GM23248 (cell line): ENCODE measurements around the gene ARMC8. TPM values are rescaled to one million over a fixed set of nuclear protein-coding genes. Genes with fewer than 3 reads are reported as not detected.

ENCODE experiments used
- DNase-seq: peaks from one replicate; pipeline ENCODE4 v3.0.0-alpha.2; 2015
- H2AFZ ChIP-seq: fragments of 200-600 bp; sonication (generic); 2 replicates; pipeline ENCODE4 v1.6.1; 2016; ENCODE audit warnings: antibody characterized with exemption
- H3F3A ChIP-seq: fragments of 200-600 bp; sonication (generic); 2 replicates; pipeline ENCODE4 v1.6.1; 2016; ENCODE audit warnings: mild to moderate bottlenecking, antibody characterized with exemption, mixed run types; ENCODE audit not compliant: insufficient read depth
- H3K27ac ChIP-seq: fragments of 200-600 bp; sonication (generic); 2 replicates; pipeline ENCODE4 v1.5.1; 2016; ENCODE audit warnings: mild to moderate bottlenecking
- H3K27me3 ChIP-seq: fragments of 200-600 bp; sonication (generic); replicated peaks from 2 replicates; pipeline ENCODE4 v1.6.1; 2016; ENCODE audit warnings: mild to moderate bottlenecking; ENCODE audit not compliant: insufficient read depth
- H3K36me3 ChIP-seq: fragments of 200-600 bp; sonication (generic); 2 replicates; pipeline ENCODE4 v1.6.1; 2016; ENCODE audit warnings: low read depth, mild to moderate bottlenecking
- H3K4me1 ChIP-seq: fragments of 200-600 bp; sonication (generic); 2 replicates; pipeline ENCODE4 v1.6.1; 2016; ENCODE audit warnings: mild to moderate bottlenecking; ENCODE audit not compliant: insufficient read depth
- H3K4me2 ChIP-seq: fragments of 200-600 bp; sonication (generic); one replicate; pipeline ENCODE4 v1.6.1; 2016; ENCODE audit warnings: mild to moderate bottlenecking; ENCODE audit not compliant: unreplicated experiment
- H3K4me3 ChIP-seq: fragments of 200-600 bp; sonication (generic); 2 replicates; pipeline ENCODE4 v1.5.1; 2016; ENCODE audit warnings: mild to moderate bottlenecking
- H3K79me2 ChIP-seq: fragments of 200-600 bp; sonication (generic); 2 replicates; pipeline ENCODE4 v1.6.1; 2016; ENCODE audit warnings: mild to moderate bottlenecking; ENCODE audit not compliant: insufficient read depth
- H3K9ac ChIP-seq: fragments of 200-600 bp; sonication (generic); 2 replicates; pipeline ENCODE4 v1.6.1; 2016; ENCODE audit warnings: mild to moderate bottlenecking
- H3K9me2 ChIP-seq: fragments of 200-600 bp; sonication (generic); 2 replicates; pipeline ENCODE4 v1.6.1; 2016; ENCODE audit warnings: mixed run types, mild to moderate bottlenecking, moderate library complexity; ENCODE audit not compliant: insufficient read depth
- H3K9me3 ChIP-seq: fragments of 200-600 bp; sonication (generic); one replicate; pipeline ENCODE4 v1.6.1; 2017; ENCODE audit warnings: low read depth
- H4K20me1 ChIP-seq: fragments of 200-600 bp; sonication (generic); 2 replicates; pipeline ENCODE4 v1.6.0; 2016; ENCODE audit not compliant: insufficient read depth
- EZH2 ChIP-seq: fragments of 200-600 bp; sonication (generic); IDR thresholded peaks from 2 replicates; pipeline ENCODE4 v1.6.1; 2018; ENCODE audit warnings: antibody characterized with exemption, mild to moderate bottlenecking; ENCODE audit not compliant: insufficient read depth, poor library complexity, severe bottlenecking
- EZH2phosphoT487 ChIP-seq: fragments of 200-600 bp; sonication (generic); IDR thresholded peaks from 2 replicates; pipeline ENCODE4 v1.6.1; 2018; ENCODE audit warnings: antibody characterized with exemption, moderate library complexity, mild to moderate bottlenecking, low read depth; ENCODE audit not compliant: insufficient read depth
- WGBS, 2 experiments: methylation state at CpG; one replicate each; pipeline ENCODE4 v1.1.6; 2015 to 2017; ENCODE audit warnings: low lambda C conversion rate in 2 of 2, low coverage in 1 of 2; ENCODE audit errors: missing lambda C conversion rate in 2 of 2; 5-methylcytosine and 5-hydroxymethylcytosine counted together
- in situ Hi-C: fragments of 300-500 bp; cut with MboI; formaldehyde crosslinking; loops from 2 replicates; pipeline ENCODE4 v1.15.0; 2020
- polyA plus RNA-seq: library from polyadenylated mRNA; unstranded; fragments of >200 nt; fragmentation: Nextera tagmentation; extraction: Ambion mirVana; gene quantifications from 2 replicates; pipeline ENCODE4 v1.2.1, GENCODE V29; 2016
- total RNA-seq: library from RNA; depleted of rRNA; stranded (reverse); fragments of >200 nt; shearing (Covaris generic); gene quantifications from 2 replicates; pipeline ENCODE4 v1.2.3, GENCODE V29; 2014; rRNA removed

The ARMC8 gene
- total and polyA plus RNA-seq, 2 experiments from 2014 or later: 30.1 to 32.9 TPM

GRCh38 chr3:138338811-138339210, 151.7 kb downstream of the ARMC8 start:
- no peak overlapping the region for H3K27ac ChIP-seq
- no peak overlapping the region for H2AFZ ChIP-seq
- no peaks in the 10 kb centered on the region for H3K4me1 ChIP-seq
- TF ChIP-seq EZH2phosphoT487: no peak
- no peak for TF ChIP-seq EZH2
- H3F3A ChIP-seq: no peaks in the 10 kb centered on the region
- no peaks in the 10 kb centered on the region for H3K9me2 ChIP-seq
- no peaks in the 10 kb centered on the region for H3K79me2 ChIP-seq
- no peaks in the 10 kb centered on the region for H4K20me1 ChIP-seq
- DNase-seq: no peak
- 60 to 69% methylated on average over 5 of the region's 5 CpGs for WGBS, 2 experiments
- in situ Hi-C loops: no loop called here
- H3K36me3 ChIP-seq: no peaks in the 10 kb centered on the region
- no peak overlapping the region for H3K4me3 ChIP-seq
- H3K27me3 ChIP-seq: no peaks in the 10 kb centered on the region
- H3K9ac ChIP-seq: no peak overlapping the region
- H3K9me3 ChIP-seq: no peaks in the 10 kb centered on the region
- no peak overlapping the region for H3K4me2 ChIP-seq

GRCh38 chr3:138340511-138340910, 153.4 kb downstream of the ARMC8 start:
- Histone ChIP-seq H3K9me2 (no peaks in the 10 kb centered on the region), H3K27ac (no peak overlapping the region), H3K36me3 (no peaks in the 10 kb centered on the region), H3K4me2 (no peak overlapping the region), H3K79me2 (no peaks in the 10 kb centered on the region), H3K27me3 (no peaks in the 10 kb centered on the region), H3K9me3 (no peaks in the 10 kb centered on the region), H3F3A (no peaks in the 10 kb centered on the region), H3K9ac (no peak overlapping the region), H2AFZ (no peak overlapping the region), H4K20me1 (no peaks in the 10 kb centered on the region), H3K4me3 (no peak overlapping the region), H3K4me1 (no peaks in the 10 kb centered on the region)
- in situ Hi-C loops: no loop called here
- TF ChIP-seq EZH2: no peak
- TF ChIP-seq EZH2phosphoT487: no peak
- 79 to 98% methylated on average over 2 to 5 of the region's 5 CpGs for WGBS, 2 experiments
- no peak for DNase-seq

GRCh38 chr3:138344754-138345153, 157.7 kb downstream of the ARMC8 start:
- no peak overlapping the region for H3K4me2 ChIP-seq
- no peaks in the 10 kb centered on the region for H3K27me3 ChIP-seq
- TF ChIP-seq EZH2 (no peak), EZH2phosphoT487 (no peak)
- 69 to 72% methylated on average over 1 of the region's 1 CpG for WGBS, 2 experiments
- peaks cover under 1% of the 10 kb centered on the region; the same call in 1 of the 2 replicates for H3K4me1 ChIP-seq
- no peak for DNase-seq
- no peak overlapping the region for H2AFZ ChIP-seq
- no peak overlapping the region for H3K4me3 ChIP-seq
- H3K9me2 ChIP-seq: no peaks in the 10 kb centered on the region
- no peak overlapping the region for H3K9ac ChIP-seq
- in situ Hi-C loops: no loop called here
- no peaks in the 10 kb centered on the region for H3K36me3 ChIP-seq
- no peak overlapping the region for H3K27ac ChIP-seq
- no peaks in the 10 kb centered on the region for H3K9me3 ChIP-seq
- no peaks in the 10 kb centered on the region for H3F3A ChIP-seq
- no peaks in the 10 kb centered on the region for H4K20me1 ChIP-seq
- peaks cover 7% of the 10 kb centered on the region; the same call in 1 of the 2 replicates for H3K79me2 ChIP-seq

Other genes starting within 250 kb of the ARMC8 start
- gene CLDN18, start 177.1 kb upstream of the ARMC8 start, total RNA-seq: not detected in 2 replicates
- gene CLDN18, start 177.1 kb upstream of the ARMC8 start, polyA plus RNA-seq: 0.18 TPM in 2 replicates
- gene DZIP1L, start 71.7 kb upstream of the ARMC8 start, total RNA-seq: 19.8 and 34.0 TPM in 2 replicates
- 9.6 and 11.1 TPM in 2 replicates for gene DZIP1L, start 71.7 kb upstream of the ARMC8 start, polyA plus RNA-seq
- not detected in 2 replicates for gene A4GNT, start 54.9 kb upstream of the ARMC8 start, total RNA-seq
- gene A4GNT, start 54.9 kb upstream of the ARMC8 start, polyA plus RNA-seq: 0.14 TPM in 1 of 2 replicates, not detected in the other
- gene DBR1, start 12.4 kb upstream of the ARMC8 start, total RNA-seq: 14.7 and 16.9 TPM in 2 replicates
- gene DBR1, start 12.4 kb upstream of the ARMC8 start, polyA plus RNA-seq: 12.1 and 12.3 TPM in 2 replicates
- gene NME9, start 142.6 kb downstream of the ARMC8 start, total RNA-seq: not detected in 2 replicates
- gene NME9, start 142.6 kb downstream of the ARMC8 start, polyA plus RNA-seq: 0.14 TPM in 1 of 2 replicates, not detected in the other
- gene MRAS, start 161.3 kb downstream of the ARMC8 start, total RNA-seq: 54.9 and 56.7 TPM in 2 replicates
- 65.1 and 65.5 TPM in 2 replicates for gene MRAS, start 161.3 kb downstream of the ARMC8 start, polyA plus RNA-seq
- gene ESYT3, start 247.3 kb downstream of the ARMC8 start, total RNA-seq: 0.63 and 1.3 TPM in 2 replicates
- 0.38 and 0.48 TPM in 2 replicates for gene ESYT3, start 247.3 kb downstream of the ARMC8 start, polyA plus RNA-seq